Activated T-helper 2 cell treated with anti-CD3 and anti-CD28 coated beads, Interferon-gamma antibody, Interleukin-2, Interleukin-4, amounts not matched to agents 10 μg/mL and 5 μg/mL and 100 μg/mL, durations not matched to agents 14 hours and 24 hours and 36 hours (primary cell): ENCODE measurements around the gene LPCAT1. TPM values are rescaled to one million over a fixed set of nuclear protein-coding genes. Genes with fewer than 3 reads are reported as not detected.

Source experiments
- DNase-seq: peaks from one replicate; pipeline ENCODE4 v3.0.0; 2021; ENCODE audit warnings: low spot score
- H3K27ac Mint-ChIP-seq: one replicate; pipeline ENCODE4 v1.8.0; 2021; ENCODE audit warnings: mixed read lengths
- H3K27me3 Mint-ChIP-seq: one replicate; pipeline ENCODE4 v1.8.0; 2021; ENCODE audit warnings: low read depth, mixed read lengths
- H3K36me3 Mint-ChIP-seq: one replicate; pipeline ENCODE4 v1.8.0; 2021; ENCODE audit warnings: low read depth, mixed read lengths
- H3K4me1 Mint-ChIP-seq: one replicate; pipeline ENCODE4 v1.8.0; 2021; ENCODE audit warnings: low read depth, mixed read lengths
- H3K4me3 Mint-ChIP-seq: one replicate; pipeline ENCODE4 v1.8.0; 2021; ENCODE audit warnings: low read depth, mild to moderate bottlenecking, moderate library complexity, mixed read lengths
- H3K9me3 Mint-ChIP-seq: one replicate; pipeline ENCODE4 v1.8.0; 2021; ENCODE audit warnings: mixed read lengths
- intact Hi-C: fragments of 100-400 bp; cut with micrococcal nuclease; formaldehyde crosslinking; loops from one replicate; pipeline ENCODE4 v1.15.1; 2023
- total RNA-seq: library from RNA; stranded (reverse); gene quantifications from 2 replicates; pipeline ENCODE4 v1.2.3, GENCODE V29; 2022

LPCAT1 gene
- total RNA-seq, 1 donor from 2014 or later: 78.4 TPM

GRCh38 chr5:1441166-1441865, 82.4 kb downstream of the LPCAT1 start:
- Mint-ChIP-seq H3K36me3 (no peaks in the 10 kb centered on the region), H3K27me3 (peaks cover 23% of the 10 kb centered on the region)
- intact Hi-C loops: no loop called here

GRCh38 chr5:1440098-1440493, 83.7 kb downstream of the LPCAT1 start:
- Mint-ChIP-seq H3K27me3 (peaks cover 23% of the 10 kb centered on the region), H3K4me1 (no peaks in the 10 kb centered on the region), H3K27ac (no peak overlapping the region), H3K4me3 (no peak overlapping the region), H3K9me3 (no peaks in the 10 kb centered on the region), H3K36me3 (no peaks in the 10 kb centered on the region)
- DNase-seq: no peak
- intact Hi-C loops: no loop called here

More at GRCh38 chr5:1441166-1441865, 82.4 kb downstream of the LPCAT1 start:
- no peak for DNase-seq
- H3K4me1 Mint-ChIP-seq: no peaks in the 10 kb centered on the region
- no peaks in the 10 kb centered on the region for H3K9me3 Mint-ChIP-seq
- no peak overlapping the region for H3K4me3 Mint-ChIP-seq
- H3K27ac Mint-ChIP-seq: no peak overlapping the region

- Mint-ChIP-seq H3K27me3 (peaks cover 21% of the 10 kb centered on the region), H3K4me1 (no peaks in the 10 kb centered on the region), H3K36me3 (no peaks in the 10 kb centered on the region), H3K27ac (no peak overlapping the region), H3K4me3 (no peak overlapping the region), H3K9me3 (no peaks in the 10 kb centered on the region)
- intact Hi-C loops: no loop called here
- DNase-seq: no peak
Observed at GRCh38 chr5:1439388-1440097, 84.2 kb downstream of the LPCAT1 start.

- Mint-ChIP-seq H3K27me3 (peaks cover 16% of the 10 kb centered on the region), H3K27ac (no peak overlapping the region), H3K4me1 (no peaks in the 10 kb centered on the region), H3K4me3 (no peak overlapping the region), H3K9me3 (peaks cover under 1% of the 10 kb centered on the region), H3K36me3 (no peaks in the 10 kb centered on the region)
- intact Hi-C loops: no loop called here
- DNase-seq: no peak
Observed at GRCh38 chr5:1438871-1439270, 84.9 kb downstream of the LPCAT1 start.

GRCh38 chr5:1437876-1438559, 85.7 kb downstream of the LPCAT1 start:
- intact Hi-C loops: no loop called here
- H3K9me3 Mint-ChIP-seq: peaks cover 7% of the 10 kb centered on the region
- H3K36me3 Mint-ChIP-seq: no peaks in the 10 kb centered on the region
- H3K27me3 Mint-ChIP-seq: peaks cover 7% of the 10 kb centered on the region
- H3K27ac Mint-ChIP-seq: no peak overlapping the region
- no peak overlapping the region for H3K4me3 Mint-ChIP-seq
- DNase-seq: no peak
- H3K4me1 Mint-ChIP-seq: no peaks in the 10 kb centered on the region

- Mint-ChIP-seq H3K36me3 (no peaks in the 10 kb centered on the region), H3K4me1 (no peaks in the 10 kb centered on the region), H3K4me3 (no peak overlapping the region), H3K27ac (no peak overlapping the region), H3K9me3 (peaks cover 13% of the 10 kb centered on the region), H3K27me3 (peaks cover 3% of the 10 kb centered on the region)
- intact Hi-C loops: no loop called here
- DNase-seq: no peak
Observed at GRCh38 chr5:1437226-1437829, 86.4 kb downstream of the LPCAT1 start.

- peaks cover 13% of the 10 kb centered on the region for H3K9me3 Mint-ChIP-seq
- H3K4me1 Mint-ChIP-seq: no peaks in the 10 kb centered on the region
- no peak for DNase-seq
- no peaks in the 10 kb centered on the region for H3K36me3 Mint-ChIP-seq
- H3K4me3 Mint-ChIP-seq: no peak overlapping the region
- intact Hi-C loops: no loop called here
- no peak overlapping the region for H3K27ac Mint-ChIP-seq
- peaks cover 3% of the 10 kb centered on the region for H3K27me3 Mint-ChIP-seq
Observed at GRCh38 chr5:1436681-1437080, 87.1 kb downstream of the LPCAT1 start.

GRCh38 chr5:1436036-1436435, 87.7 kb downstream of the LPCAT1 start:
- H3K27me3 Mint-ChIP-seq: peaks cover 3% of the 10 kb centered on the region
- H3K4me3 Mint-ChIP-seq: no peak overlapping the region
- H3K4me1 Mint-ChIP-seq: no peaks in the 10 kb centered on the region
- H3K27ac Mint-ChIP-seq: no peak overlapping the region
- intact Hi-C loops: no loop called here
- H3K9me3 Mint-ChIP-seq: peaks cover 13% of the 10 kb centered on the region
- no peak for DNase-seq
- H3K36me3 Mint-ChIP-seq: no peaks in the 10 kb centered on the region

- no peak for DNase-seq
- H3K4me3 Mint-ChIP-seq: no peak overlapping the region
- peaks cover 19% of the 10 kb centered on the region for H3K9me3 Mint-ChIP-seq
- H3K27ac Mint-ChIP-seq: no peak overlapping the region
- peaks cover 3% of the 10 kb centered on the region for H3K27me3 Mint-ChIP-seq
- H3K36me3 Mint-ChIP-seq: no peaks in the 10 kb centered on the region
- intact Hi-C loops: no loop called here
- no peaks in the 10 kb centered on the region for H3K4me1 Mint-ChIP-seq
Observed at GRCh38 chr5:1435369-1435768, 88.4 kb downstream of the LPCAT1 start.

- intact Hi-C loops: no loop called here
- Mint-ChIP-seq H3K36me3 (peaks cover 4% of the 10 kb centered on the region), H3K27me3 (no peaks in the 10 kb centered on the region), H3K27ac (no peak overlapping the region), H3K9me3 (peaks cover 44% of the 10 kb centered on the region), H3K4me3 (no peak overlapping the region), H3K4me1 (no peaks in the 10 kb centered on the region)
- no peak for DNase-seq
Observed at GRCh38 chr5:1432296-1432695, 91.5 kb downstream of the LPCAT1 start.

GRCh38 chr5:1431896-1432295, 91.9 kb downstream of the LPCAT1 start:
- Mint-ChIP-seq H3K27me3 (no peaks in the 10 kb centered on the region), H3K4me3 (no peak overlapping the region), H3K36me3 (peaks cover 4% of the 10 kb centered on the region), H3K9me3 (peaks cover 48% of the 10 kb centered on the region), H3K4me1 (no peaks in the 10 kb centered on the region), H3K27ac (no peak overlapping the region)
- intact Hi-C loops: no loop called here
- no peak for DNase-seq

GRCh38 chr5:1431021-1431811, 92.5 kb downstream of the LPCAT1 start:
- H3K36me3 Mint-ChIP-seq: peaks cover 4% of the 10 kb centered on the region
- peaks cover 55% of the 10 kb centered on the region for H3K9me3 Mint-ChIP-seq
- no peak for DNase-seq
- H3K27ac Mint-ChIP-seq: no peak overlapping the region
- intact Hi-C loops: no loop called here
- H3K4me1 Mint-ChIP-seq: no peaks in the 10 kb centered on the region
- no peak overlapping the region for H3K4me3 Mint-ChIP-seq
- H3K27me3 Mint-ChIP-seq: no peaks in the 10 kb centered on the region
